IgD-negative memory B cell (primary cell): ENCODE measurements around the gene HAUS7. TPM values are rescaled to one million over a fixed set of nuclear protein-coding genes. Genes with fewer than 3 reads are reported as not detected.
A peak's percentile ranks its signal among the peaks of the same experiment; 100 is the strongest.

Source experiments
- H3K27ac Mint-ChIP-seq, 3 donors: one replicate each; pipeline ENCODE4 v1.8.0; 2020 to 2022; ENCODE audit warnings: mild to moderate bottlenecking in 3 of 3, mixed read lengths in 3 of 3, moderate library complexity in 1 of 3
- H3K27me3 Mint-ChIP-seq: one replicate; pipeline ENCODE4 v1.8.0; 2021; ENCODE audit warnings: mixed read lengths
- H3K36me3 Mint-ChIP-seq: one replicate; pipeline ENCODE4 v1.8.0; 2020; ENCODE audit warnings: mild to moderate bottlenecking, mixed read lengths
- H3K4me1 Mint-ChIP-seq, 3 donors: one replicate each; pipeline ENCODE4 v1.8.0; 2020 to 2022; ENCODE audit warnings: mixed read lengths in 3 of 3, mild to moderate bottlenecking in 1 of 3
- H3K4me3 Mint-ChIP-seq, 4 donors: one replicate each; pipeline ENCODE4 v1.8.0; 2020 to 2022; ENCODE audit warnings: mild to moderate bottlenecking in 4 of 4, mixed read lengths in 4 of 4, moderate library complexity in 3 of 4
- H3K9me3 Mint-ChIP-seq, 3 donors: one replicate each; pipeline ENCODE4 v1.8.0; 2020 to 2021; ENCODE audit warnings: mixed read lengths in 3 of 3, mild to moderate bottlenecking in 1 of 3
- polyA plus RNA-seq: library from polyadenylated mRNA; unstranded; fragments of 300-500 nt; fragmentation: Illumina TruSeq; gene quantifications from one replicate; pipeline ENCODE4 v1.2.3, GENCODE V29; 2021

Gene HAUS7
- polyA plus RNA-seq, 1 donor from 2014 or later = 27.6 TPM

DNA sequence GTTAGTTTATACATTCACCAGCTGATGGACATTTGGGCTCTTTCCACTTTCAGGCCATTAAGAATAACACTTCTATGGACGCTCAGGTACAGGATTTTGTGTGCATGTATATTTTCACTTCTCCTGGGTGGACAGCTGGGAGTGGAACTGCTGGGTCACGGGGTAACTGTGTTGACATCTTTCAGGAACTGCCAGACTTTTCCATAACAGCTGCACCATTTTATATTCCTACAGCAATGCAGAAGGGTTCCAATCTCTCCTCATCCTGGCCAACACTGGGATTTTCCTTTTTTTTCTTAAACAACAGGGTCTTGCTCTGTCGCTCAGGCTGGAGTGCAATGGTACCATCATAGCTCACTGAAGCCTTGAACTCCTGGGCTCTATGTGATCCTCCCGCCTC, 11.9 kb downstream of the HAUS7 start:
- Mint-ChIP-seq H3K27ac (no peak overlapping the region), H3K9me3 (no peaks in the 10 kb centered on the region), H3K27me3 (no peaks in the 10 kb centered on the region), H3K36me3 (peaks cover 5% of the 10 kb centered on the region), H3K4me3 (no peak overlapping the region), H3K4me1 (peaks cover 0 to 2% (median 2%) of the 10 kb centered on the region in 3 donors)

DNA sequence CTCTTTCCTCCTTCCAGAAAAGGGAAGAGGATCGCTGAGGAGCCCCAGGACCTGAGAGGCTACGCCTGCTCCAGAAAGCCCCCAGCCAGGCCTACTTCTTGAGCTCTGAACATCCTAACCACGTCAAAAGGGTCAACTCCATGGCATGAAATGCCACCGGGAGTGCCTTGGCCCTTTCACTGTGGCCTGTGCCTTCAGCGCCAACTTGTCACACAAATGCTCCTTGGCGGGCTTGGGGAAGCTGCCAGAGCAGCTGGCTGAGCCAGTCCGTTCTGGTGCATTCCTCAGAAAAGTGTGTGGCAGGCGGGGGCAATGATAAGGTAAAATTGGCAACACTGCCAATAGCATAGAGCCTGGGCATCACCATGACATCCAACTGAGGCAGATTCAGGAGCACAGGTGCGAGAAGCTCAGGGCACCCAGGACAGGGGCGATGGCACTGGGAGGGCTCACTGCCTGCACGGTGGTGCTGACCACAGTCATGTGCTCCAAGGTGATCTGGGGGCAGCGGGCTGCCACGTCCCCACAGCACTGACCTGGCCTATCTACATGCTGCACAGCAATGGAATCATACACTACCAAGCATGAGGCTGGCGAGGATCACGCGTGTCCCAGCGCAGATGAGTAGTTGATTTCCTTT, 12.4 kb downstream of the HAUS7 start:
- Mint-ChIP-seq H3K4me1 (peaks cover 0 to 2% (median 2%) of the 10 kb centered on the region in 3 donors), H3K36me3 (peaks cover 5% of the 10 kb centered on the region), H3K27me3 (no peaks in the 10 kb centered on the region), H3K27ac (peak overlapping the region in 1 of 3 donors; percentile 67), H3K4me3 (no peak overlapping the region), H3K9me3 (peaks cover 0 to 2% (median 0%) of the 10 kb centered on the region in 3 donors)

DNA sequence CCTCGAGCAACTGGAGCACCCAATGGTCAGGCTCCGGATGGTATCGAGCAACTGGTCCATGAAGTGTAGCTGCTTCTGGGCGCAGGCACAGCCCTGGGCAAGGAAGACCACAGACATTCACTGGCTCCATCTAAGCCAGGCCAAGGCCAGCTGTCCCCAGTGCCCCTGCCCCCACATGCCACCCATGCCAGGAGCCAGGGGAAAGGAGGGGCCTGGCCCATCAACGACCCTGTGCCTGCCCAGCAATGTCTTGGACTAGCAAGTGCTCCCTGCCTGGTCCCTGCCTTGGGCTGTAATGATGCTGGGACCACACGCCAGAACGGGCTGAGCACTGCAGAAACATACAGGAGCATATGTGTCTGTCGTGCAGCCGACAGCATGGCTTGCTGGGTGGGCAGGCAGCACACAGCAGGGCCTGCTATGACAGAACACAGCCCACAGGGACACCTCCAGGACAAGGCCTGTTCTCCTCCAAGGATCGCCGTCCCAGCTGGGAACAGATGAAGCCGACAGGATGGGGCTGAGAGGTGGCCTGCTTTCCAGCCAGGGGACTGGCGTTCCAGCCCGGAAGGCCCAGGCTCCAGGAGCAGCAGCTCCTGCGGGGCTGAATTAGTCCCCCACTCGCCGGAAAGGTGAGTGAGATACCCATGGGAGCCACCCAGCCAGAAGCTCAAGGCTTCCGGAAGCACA, 13.1 kb downstream of the HAUS7 start:
- Mint-ChIP-seq H3K27ac (no peak overlapping the region), H3K4me1 (peaks cover 0 to 2% (median 2%) of the 10 kb centered on the region in 3 donors), H3K4me3 (no peak overlapping the region), H3K27me3 (no peaks in the 10 kb centered on the region), H3K9me3 (peaks cover 0 to 2% (median 0%) of the 10 kb centered on the region in 3 donors), H3K36me3 (peaks cover 5% of the 10 kb centered on the region)

DNA sequence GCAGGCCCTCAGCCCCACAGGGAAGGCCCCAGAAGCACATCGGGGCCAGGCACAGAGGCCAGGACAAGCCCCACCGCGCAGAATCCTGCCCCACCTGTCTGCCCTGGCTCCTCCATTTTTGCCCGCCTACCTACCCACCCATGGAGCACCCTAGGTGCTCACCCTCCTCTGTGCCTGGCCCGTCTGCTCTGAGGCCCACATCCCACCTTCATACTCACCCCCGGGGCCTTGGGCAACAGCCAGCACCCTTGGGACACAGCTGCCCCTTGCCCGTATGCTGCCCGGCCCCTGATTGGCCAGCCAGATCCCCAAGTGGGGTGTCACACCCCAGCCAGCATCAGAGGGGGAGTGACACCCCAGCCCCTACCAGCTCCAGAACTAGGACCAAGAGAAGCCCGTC, 13.7 kb downstream of the HAUS7 start:
- Mint-ChIP-seq H3K36me3 (peaks cover 5% of the 10 kb centered on the region), H3K27me3 (no peaks in the 10 kb centered on the region), H3K27ac (no peak overlapping the region), H3K9me3 (peaks cover 0 to 2% (median 0%) of the 10 kb centered on the region in 3 donors), H3K4me3 (no peak overlapping the region), H3K4me1 (peaks cover 0 to 2% (median 2%) of the 10 kb centered on the region in 3 donors)

DNA sequence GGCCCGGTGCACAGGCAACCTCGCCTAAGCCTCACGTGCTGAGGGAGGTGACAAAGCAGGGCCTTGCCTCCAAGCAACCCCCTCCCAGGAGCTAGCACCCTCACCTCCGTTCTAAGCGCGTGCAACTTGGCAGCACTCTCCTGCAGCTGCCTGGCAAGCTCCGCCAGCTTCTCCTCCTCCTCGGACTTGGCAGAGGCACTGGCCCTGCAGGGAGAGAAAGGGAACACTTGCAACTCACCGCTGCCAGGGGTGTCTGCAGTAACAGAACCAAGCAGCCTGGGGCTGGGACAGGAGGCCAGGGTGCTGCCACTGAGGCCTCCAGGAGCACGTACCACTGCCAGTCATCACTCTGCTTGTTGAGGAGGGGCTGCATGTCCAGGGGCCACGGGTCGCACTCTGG, 14.2 kb downstream of the HAUS7 start:
- no peaks in the 10 kb centered on the region for H3K27me3 Mint-ChIP-seq
- H3K4me3 Mint-ChIP-seq = no peak overlapping the region
- H3K4me1 Mint-ChIP-seq = peaks cover 0 to 2% (median 2%) of the 10 kb centered on the region in 3 donors
- H3K9me3 Mint-ChIP-seq = peaks cover 0 to 2% (median 0%) of the 10 kb centered on the region in 3 donors
- H3K36me3 Mint-ChIP-seq = peaks cover 5% of the 10 kb centered on the region
- peak overlapping the region in 1 of 3 donors; percentile 13 for H3K27ac Mint-ChIP-seq

DNA sequence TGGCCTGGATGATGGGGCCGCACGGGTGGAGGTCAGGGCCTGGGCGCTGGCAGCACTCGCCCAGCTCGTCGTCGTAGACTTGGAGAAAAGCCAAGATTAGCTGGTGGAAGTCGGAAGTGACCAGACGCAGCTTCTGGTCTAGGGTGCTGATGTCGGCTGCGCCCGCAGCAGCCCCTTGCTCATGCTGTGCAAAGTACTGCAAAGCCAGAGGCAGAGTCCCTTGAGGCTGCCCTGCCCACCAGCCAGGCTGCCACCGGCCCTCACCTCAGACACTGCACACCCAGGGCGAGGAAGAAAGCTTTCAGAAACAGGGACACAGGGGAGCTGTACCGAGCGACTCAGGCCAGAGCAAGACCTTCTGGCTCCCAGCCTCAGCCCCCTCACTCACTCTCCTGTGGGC, 14.8 kb downstream of the HAUS7 start:
- peaks cover 0 to 2% (median 0%) of the 10 kb centered on the region in 3 donors for H3K4me1 Mint-ChIP-seq
- H3K27ac Mint-ChIP-seq = no peak overlapping the region
- H3K4me3 Mint-ChIP-seq = no peak overlapping the region
- H3K27me3 Mint-ChIP-seq = no peaks in the 10 kb centered on the region
- peaks cover 3% of the 10 kb centered on the region for H3K36me3 Mint-ChIP-seq
- peaks cover 0 to 2% (median 0%) of the 10 kb centered on the region in 3 donors for H3K9me3 Mint-ChIP-seq

DNA sequence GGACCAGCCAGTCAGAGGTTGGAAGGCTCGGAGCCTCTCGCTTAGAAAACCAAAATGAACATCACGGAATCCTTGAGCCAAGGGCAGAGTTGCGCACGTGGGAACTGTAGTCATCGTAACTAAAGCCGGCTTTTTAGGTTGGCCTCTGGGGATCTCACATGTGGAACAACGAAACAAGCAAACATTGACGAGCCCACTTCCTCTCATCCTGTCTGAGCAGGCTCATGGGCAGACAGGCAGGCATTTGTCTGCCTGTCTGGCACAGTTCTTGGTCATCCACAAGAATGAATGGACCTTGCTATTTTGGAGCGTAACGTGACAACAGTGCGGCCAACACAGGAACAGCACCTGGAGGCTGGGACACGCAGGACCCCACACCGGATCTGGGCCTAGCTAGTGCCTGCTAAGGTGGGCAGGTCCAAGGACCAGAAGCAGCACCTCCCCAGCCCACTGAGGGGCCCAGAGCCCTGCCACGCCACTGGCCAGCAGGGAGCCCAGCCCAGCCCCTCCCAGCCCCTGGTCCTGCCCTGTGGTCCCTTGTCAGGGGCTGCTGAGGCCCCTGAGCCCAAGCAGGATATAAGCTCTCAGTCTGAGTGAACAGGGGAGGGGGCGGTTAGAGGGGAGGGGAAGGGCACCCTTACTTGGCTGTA, 15.3 kb downstream of the HAUS7 start:
- Mint-ChIP-seq H3K27ac (no peak overlapping the region), H3K36me3 (peaks cover 3% of the 10 kb centered on the region), H3K4me3 (no peak overlapping the region), H3K9me3 (peaks cover 0 to 2% (median 0%) of the 10 kb centered on the region in 3 donors), H3K27me3 (no peaks in the 10 kb centered on the region), H3K4me1 (peaks cover 0 to 2% (median 0%) of the 10 kb centered on the region in 3 donors)

DNA sequence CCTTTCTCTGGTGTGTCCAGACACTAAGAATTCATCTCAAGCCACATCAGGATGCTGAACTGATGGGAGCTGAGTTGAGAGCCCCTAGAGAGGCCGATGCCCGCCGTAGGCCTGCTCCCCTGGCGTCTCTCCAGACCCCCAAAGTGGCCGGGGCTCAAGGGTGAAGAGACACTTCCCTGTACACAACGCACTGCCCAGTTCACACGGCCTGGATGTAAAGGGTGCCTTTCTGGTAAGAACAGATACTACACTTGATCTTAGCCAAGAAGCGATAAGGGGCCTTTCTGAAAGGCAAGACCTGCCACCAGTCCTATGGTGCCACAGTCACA, 19.5 kb downstream of the HAUS7 start:
- no peaks in the 10 kb centered on the region for H3K36me3 Mint-ChIP-seq
- peak overlapping the region in 1 of 3 donors; percentile 74 for H3K27ac Mint-ChIP-seq
- H3K4me3 Mint-ChIP-seq = no peak overlapping the region
- H3K9me3 Mint-ChIP-seq = peaks cover 0 to 2% (median 0%) of the 10 kb centered on the region in 3 donors
- H3K4me1 Mint-ChIP-seq = no peaks in the 10 kb centered on the region
- H3K27me3 Mint-ChIP-seq = no peaks in the 10 kb centered on the region

DNA sequence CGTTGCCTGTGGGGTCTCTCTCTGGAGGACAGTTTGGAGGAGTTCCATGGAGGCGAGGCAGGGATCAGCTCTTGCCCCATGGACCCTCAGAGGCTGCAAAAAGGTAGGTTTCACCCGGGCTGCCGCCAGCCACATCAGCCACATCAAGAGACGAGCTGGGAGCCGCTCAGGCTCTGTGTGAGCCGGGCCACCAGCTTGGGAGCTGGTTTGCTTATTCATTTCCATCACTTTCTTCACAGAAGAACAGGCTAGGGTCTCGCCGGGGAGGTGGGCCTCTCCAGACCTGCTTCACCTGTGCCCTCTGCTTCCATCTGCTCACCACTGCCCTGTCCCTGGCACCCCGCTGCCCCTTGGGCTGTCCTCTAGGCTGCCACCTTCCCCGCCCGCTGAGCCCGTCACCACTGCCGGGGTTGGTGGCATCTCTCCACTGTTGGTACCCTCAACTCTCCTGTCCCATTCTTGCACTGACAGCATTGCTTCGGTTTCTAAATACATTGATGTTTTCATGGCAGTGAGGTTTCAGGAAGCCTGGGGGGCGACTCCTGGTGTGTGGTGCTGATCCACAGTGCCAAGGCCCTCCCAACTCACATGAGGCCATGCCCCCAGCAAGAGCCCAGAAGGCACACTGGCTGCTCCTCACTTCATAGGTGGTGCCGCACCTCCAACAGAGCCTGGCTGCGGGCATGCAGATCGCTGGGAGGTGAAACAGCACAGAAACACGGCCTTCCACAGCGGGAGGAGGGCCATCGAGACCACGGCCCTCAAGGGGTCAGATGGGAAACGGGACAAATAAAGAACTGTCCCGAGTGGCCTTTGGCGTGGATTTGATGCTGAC, 20.0 kb downstream of the HAUS7 start:
- H3K36me3 Mint-ChIP-seq = no peaks in the 10 kb centered on the region
- peaks cover 0 to 2% (median 0%) of the 10 kb centered on the region in 3 donors for H3K9me3 Mint-ChIP-seq
- peak overlapping the region in 1 of 3 donors; percentile 73 for H3K27ac Mint-ChIP-seq
- H3K4me1 Mint-ChIP-seq = no peaks in the 10 kb centered on the region
- H3K27me3 Mint-ChIP-seq = no peaks in the 10 kb centered on the region
- H3K4me3 Mint-ChIP-seq = no peak overlapping the region

DNA sequence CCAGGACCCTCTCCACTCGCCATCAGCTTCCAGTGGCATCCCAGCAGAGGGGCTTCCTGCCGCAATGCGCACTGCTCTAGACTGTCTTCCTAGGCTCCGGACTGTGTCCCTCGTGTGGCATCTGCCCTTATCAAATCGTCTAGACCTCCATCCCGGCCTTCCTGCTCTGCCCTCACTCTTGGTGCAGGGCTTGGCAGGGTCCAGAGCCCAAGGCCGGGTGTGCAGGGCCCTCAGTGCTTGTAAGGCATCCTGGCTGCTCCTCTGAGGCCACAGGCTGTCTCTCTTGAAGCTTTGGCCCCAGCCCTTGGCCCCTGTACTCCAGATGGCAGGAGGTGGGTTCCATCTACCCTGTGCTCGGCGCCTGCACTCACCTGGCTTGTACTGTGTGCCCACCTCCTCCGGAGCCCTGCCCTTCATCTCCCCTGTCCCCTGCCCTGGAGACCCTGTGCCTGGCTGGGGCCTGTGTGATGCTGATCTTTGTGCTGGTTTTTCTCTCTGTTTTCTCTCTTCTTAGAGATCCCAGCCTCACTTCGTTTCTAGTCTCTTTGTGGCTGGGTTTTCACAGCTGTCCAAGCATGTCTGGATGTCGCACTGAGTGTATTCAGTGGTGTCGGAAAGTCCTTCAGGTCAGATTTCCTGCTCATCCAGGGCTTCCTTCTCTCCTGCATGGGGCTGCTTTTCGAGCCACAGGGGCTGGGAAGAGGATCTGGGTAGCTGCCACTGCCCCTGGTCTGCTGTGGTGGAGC, 20.8 kb downstream of the HAUS7 start:
- H3K4me1 Mint-ChIP-seq = no peaks in the 10 kb centered on the region
- peaks cover 0 to 2% (median 0%) of the 10 kb centered on the region in 3 donors for H3K9me3 Mint-ChIP-seq
- no peaks in the 10 kb centered on the region for H3K27me3 Mint-ChIP-seq
- no peak overlapping the region for H3K4me3 Mint-ChIP-seq
- no peaks in the 10 kb centered on the region for H3K36me3 Mint-ChIP-seq
- H3K27ac Mint-ChIP-seq = peak overlapping the region in 1 of 3 donors; percentile 73

DNA sequence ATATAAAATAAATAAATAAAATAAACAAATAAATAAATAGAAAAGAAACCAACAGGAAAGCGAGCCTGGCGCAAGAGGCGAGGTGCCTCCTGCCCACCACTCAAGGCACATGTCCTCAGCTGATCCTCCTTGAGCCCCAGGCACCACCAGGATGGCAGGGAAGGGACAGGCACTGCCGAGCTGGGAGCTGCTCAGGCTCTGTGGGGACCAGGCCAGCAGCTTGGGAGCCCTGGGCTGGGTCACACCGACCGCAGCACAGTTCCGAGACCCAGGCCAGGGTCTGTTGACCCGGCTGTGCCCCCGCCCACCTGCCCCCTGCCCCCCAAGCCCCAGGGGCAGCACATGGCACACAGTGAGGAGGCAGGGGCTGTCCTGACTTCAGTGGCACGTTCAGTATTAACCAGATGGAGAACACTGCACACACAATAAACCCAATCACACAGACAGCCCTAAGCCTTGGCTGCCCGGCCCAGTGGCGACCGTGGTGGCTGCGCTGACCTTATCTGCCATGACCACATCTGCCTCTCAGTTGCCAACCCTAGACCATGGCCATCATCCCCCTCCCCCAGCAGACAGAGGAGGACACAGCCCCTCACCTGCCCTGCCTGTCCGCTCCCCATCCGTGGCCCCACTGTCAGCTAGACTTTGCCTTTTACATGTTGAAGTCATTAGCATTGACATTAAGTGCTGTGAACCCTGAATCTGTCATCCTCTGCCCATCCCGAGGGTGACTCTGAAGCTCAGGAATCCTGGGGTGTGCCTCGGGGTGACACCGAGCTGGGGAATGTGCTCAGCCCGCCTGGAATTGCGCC, 21.6 kb downstream of the HAUS7 start:
- Mint-ChIP-seq H3K36me3 (no peaks in the 10 kb centered on the region), H3K27ac (no peak overlapping the region), H3K9me3 (peaks cover 0 to 2% (median 0%) of the 10 kb centered on the region in 3 donors), H3K4me3 (no peak overlapping the region), H3K4me1 (no peaks in the 10 kb centered on the region), H3K27me3 (no peaks in the 10 kb centered on the region)

DNA sequence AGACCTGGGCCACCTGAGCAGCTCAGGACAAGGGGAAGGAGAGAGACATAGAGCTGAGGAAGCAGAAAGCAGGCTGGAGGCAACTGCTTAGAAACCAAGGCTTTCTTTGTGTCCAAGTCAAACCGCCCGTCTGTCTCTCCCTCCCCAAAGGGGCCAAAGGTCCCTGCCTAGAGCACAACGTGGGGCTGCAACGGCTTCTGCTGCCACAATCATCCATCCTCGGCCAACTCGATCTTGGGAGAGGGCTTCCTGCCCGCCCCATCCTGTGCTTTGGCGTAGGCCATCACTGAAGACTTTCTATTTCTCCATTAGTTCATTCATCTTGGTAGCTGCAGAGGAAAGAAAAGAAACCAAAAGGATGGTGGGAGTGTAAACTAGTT, 22.8 kb downstream of the HAUS7 start:
- Mint-ChIP-seq H3K4me1 (no peaks in the 10 kb centered on the region), H3K27me3 (no peaks in the 10 kb centered on the region), H3K27ac (no peak overlapping the region), H3K9me3 (no peaks in the 10 kb centered on the region), H3K36me3 (no peaks in the 10 kb centered on the region), H3K4me3 (no peak overlapping the region)

DNA sequence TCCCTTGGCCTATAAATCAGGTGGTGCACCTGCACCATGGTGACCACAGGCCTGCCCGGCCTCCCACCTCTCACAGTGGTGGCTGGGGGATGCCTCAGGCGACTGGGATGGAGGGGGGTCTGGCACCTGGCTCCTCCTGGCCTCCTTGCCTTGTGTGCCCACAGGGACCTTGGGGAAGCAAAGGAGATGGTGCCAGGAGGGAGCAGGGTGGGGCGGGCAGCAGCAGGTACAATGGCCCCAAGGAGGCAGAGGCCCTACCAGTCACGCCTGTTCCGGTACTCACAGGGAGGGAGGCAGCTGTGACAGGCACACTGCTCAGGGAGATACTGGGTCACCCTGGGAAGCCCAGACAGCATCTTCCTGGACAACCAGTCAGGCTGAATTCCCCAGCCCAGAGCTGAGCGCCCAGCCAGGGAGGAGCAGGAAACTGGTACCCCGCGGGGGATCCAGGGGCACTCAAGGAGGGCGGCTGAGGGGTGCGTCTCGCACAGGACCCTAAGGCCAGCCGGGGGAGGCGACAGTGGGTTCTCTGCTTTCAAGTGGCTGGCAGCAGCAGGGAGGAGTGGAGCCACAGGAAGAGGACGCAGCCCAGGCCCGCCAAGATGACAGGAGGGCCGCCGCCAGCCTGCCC, 23.3 kb downstream of the HAUS7 start:
- no peaks in the 10 kb centered on the region for H3K4me1 Mint-ChIP-seq
- H3K27me3 Mint-ChIP-seq = no peaks in the 10 kb centered on the region
- H3K9me3 Mint-ChIP-seq = no peaks in the 10 kb centered on the region
- H3K27ac Mint-ChIP-seq = no peak overlapping the region
- no peak overlapping the region for H3K4me3 Mint-ChIP-seq
- H3K36me3 Mint-ChIP-seq = no peaks in the 10 kb centered on the region
